Glutamatergic neuron (in vitro differentiated cells): ENCODE measurements around the gene SEPTIN5. TPM values are rescaled to one million over a fixed set of nuclear protein-coding genes. Genes with fewer than 3 reads are reported as not detected.

Experiments used
- DNase-seq: peaks from one replicate; pipeline ENCODE4 v3.0.0; 2022
- H3K27ac Mint-ChIP-seq: one replicate; pipeline ENCODE4 v1.8.0; 2020; ENCODE audit warnings: mild to moderate bottlenecking, mixed read lengths, inconsistent platforms; ENCODE audit not compliant: unreplicated experiment
- H3K27me3 Mint-ChIP-seq: one replicate; pipeline ENCODE4 v1.8.0; 2020; ENCODE audit warnings: mild to moderate bottlenecking, moderate library complexity, mixed read lengths, inconsistent platforms; ENCODE audit not compliant: unreplicated experiment
- H3K36me3 Mint-ChIP-seq: one replicate; pipeline ENCODE4 v1.8.0; 2020; ENCODE audit warnings: mild to moderate bottlenecking, mixed read lengths, inconsistent platforms; ENCODE audit not compliant: unreplicated experiment
- H3K4me1 Mint-ChIP-seq: one replicate; pipeline ENCODE4 v1.8.0; 2020; ENCODE audit warnings: mild to moderate bottlenecking, low read depth, mixed read lengths, inconsistent platforms; ENCODE audit not compliant: unreplicated experiment
- H3K4me3 Mint-ChIP-seq: one replicate; pipeline ENCODE4 v1.8.0; 2020; ENCODE audit warnings: mild to moderate bottlenecking, mixed read lengths, inconsistent platforms; ENCODE audit not compliant: unreplicated experiment
- H3K9me3 Mint-ChIP-seq: one replicate; pipeline ENCODE4 v1.8.0; 2020; ENCODE audit warnings: mild to moderate bottlenecking, moderate library complexity, mixed read lengths, inconsistent platforms; ENCODE audit not compliant: unreplicated experiment
- total RNA-seq: library from RNA; stranded (reverse); fragmentation: NEBNext Ultra II Directional; extraction: Animal tissue kit (Norgen Biotek cat#: 25700); gene quantifications from one replicate; pipeline ENCODE4 v1.2.1, GENCODE V29; 2021; ENCODE audit not compliant: unreplicated experiment
- TF ChIP-seq, protein P1 (sequence below): fragments of 200-600 bp; sonication (generic); IDR thresholded peaks from one replicate; pipeline ENCODE4 v1.5.0; 2021; ENCODE audit not compliant: partially characterized antibody, unreplicated experiment

The SEPTIN5 gene
- total RNA-seq, 1 donor from 2014 or later, result 96.0 TPM

DNA sequence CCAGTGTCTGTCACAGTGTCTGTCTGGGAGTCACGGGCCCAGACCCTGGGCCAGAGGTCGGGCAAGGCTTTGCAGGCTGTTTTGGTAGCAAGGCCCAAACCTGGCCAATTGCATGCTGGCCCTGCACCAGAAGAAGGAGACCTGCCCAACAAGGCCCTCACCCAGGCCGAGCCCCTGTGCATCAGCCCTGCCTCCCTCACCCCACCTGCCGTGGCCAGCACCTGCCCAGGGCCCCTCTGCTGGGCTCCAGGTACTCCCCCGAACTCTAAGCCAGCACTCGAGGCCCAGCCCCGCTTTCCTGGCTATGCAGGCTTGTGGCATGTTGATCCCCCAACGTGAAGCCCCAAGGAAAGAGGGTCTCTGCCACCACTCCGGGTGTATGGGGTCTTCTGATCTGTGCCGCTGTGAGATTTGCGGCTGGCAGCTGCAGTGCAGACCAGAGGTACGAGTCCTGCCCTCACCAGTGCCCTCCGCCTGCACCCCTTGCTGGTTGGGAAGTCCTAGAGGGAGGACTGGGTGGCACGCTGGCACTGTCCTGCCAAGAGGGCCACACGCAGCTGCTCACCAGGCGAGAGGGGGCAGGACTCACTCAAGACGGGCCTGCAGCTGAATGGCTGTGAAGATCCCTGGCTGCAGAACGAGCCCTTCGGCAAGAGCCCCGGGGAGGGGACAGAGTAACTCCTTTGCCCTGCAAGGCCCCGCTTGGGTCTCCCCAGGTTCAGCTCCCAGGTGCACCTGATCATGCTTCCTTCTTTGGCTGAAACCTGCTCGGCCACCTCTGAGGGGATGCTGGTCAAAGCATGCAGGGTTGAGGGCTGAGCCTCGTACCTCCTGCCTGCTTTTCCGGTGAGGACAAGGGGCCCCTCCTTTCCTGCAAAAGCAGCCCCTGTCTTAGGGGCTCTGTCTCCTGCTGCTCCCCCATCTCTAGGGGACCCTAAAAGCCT lies 6.7 kb upstream of the SEPTIN5 start:
- DNase-seq, result no peak
- H3K9me3 Mint-ChIP-seq, result peaks cover 6% of the 10 kb centered on the region
- TF ChIP-seq, protein P1, sequence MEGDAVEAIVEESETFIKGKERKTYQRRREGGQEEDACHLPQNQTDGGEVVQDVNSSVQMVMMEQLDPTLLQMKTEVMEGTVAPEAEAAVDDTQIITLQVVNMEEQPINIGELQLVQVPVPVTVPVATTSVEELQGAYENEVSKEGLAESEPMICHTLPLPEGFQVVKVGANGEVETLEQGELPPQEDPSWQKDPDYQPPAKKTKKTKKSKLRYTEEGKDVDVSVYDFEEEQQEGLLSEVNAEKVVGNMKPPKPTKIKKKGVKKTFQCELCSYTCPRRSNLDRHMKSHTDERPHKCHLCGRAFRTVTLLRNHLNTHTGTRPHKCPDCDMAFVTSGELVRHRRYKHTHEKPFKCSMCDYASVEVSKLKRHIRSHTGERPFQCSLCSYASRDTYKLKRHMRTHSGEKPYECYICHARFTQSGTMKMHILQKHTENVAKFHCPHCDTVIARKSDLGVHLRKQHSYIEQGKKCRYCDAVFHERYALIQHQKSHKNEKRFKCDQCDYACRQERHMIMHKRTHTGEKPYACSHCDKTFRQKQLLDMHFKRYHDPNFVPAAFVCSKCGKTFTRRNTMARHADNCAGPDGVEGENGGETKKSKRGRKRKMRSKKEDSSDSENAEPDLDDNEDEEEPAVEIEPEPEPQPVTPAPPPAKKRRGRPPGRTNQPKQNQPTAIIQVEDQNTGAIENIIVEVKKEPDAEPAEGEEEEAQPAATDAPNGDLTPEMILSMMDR, result no peak
- peaks cover 7% of the 10 kb centered on the region for H3K4me1 Mint-ChIP-seq
- peaks cover 5% of the 10 kb centered on the region for H3K27me3 Mint-ChIP-seq
- no peak overlapping the region for H3K27ac Mint-ChIP-seq
- no peaks in the 10 kb centered on the region for H3K36me3 Mint-ChIP-seq
- no peak overlapping the region for H3K4me3 Mint-ChIP-seq

DNA sequence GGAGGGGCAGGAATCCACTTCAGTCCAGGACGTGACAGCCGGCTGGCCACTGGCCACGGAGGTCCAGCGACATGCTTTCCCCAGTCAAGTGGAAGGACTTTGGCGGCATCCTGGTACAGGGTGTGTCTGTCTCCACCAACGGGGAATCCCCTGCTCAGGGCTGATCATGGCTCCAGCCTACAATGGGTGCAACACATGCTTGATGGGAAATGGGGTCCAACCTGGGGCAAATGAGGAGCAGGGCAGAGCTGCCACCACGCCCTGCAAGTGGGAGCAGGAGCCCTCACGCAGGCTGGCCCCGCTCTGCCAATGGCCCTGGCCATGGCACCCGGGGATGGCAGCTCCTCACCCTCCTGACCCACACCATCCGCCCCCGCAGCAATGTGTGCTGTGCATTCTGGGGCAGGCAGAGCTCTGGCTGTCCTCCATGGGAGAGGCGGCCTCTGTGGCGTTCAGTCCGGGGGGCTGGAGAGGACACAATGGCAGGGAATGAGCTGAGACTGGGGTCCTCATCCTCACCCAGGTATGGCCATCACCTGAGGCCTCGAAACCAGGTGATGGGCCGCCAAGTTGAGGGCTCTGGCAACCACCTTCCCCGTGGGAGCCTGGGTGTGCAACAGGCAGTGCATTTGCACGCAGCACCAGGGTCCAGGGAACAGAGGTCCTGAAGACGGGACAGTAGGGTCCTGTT lies 5.8 kb upstream of the SEPTIN5 start:
- DNase-seq, result peak; percentile 11
- Mint-ChIP-seq H3K27ac (no peak overlapping the region), H3K36me3 (no peaks in the 10 kb centered on the region), H3K4me1 (peaks cover 7% of the 10 kb centered on the region), H3K4me3 (no peak overlapping the region), H3K27me3 (peaks cover 10% of the 10 kb centered on the region), H3K9me3 (peaks cover 10% of the 10 kb centered on the region)
- TF ChIP-seq, protein P1, result no peak

GRCh38 chr22:19709063-19709769 lies 5.1 kb upstream of the SEPTIN5 start:
- DNase-seq, result peak; percentile 28
- Mint-ChIP-seq H3K4me3 (no peak overlapping the region), H3K9me3 (peaks cover 10% of the 10 kb centered on the region), H3K27ac (no peak overlapping the region), H3K36me3 (no peaks in the 10 kb centered on the region), H3K27me3 (peaks cover 12% of the 10 kb centered on the region), H3K4me1 (peaks cover 6% of the 10 kb centered on the region)
- TF ChIP-seq, protein P1, result no peak

DNA sequence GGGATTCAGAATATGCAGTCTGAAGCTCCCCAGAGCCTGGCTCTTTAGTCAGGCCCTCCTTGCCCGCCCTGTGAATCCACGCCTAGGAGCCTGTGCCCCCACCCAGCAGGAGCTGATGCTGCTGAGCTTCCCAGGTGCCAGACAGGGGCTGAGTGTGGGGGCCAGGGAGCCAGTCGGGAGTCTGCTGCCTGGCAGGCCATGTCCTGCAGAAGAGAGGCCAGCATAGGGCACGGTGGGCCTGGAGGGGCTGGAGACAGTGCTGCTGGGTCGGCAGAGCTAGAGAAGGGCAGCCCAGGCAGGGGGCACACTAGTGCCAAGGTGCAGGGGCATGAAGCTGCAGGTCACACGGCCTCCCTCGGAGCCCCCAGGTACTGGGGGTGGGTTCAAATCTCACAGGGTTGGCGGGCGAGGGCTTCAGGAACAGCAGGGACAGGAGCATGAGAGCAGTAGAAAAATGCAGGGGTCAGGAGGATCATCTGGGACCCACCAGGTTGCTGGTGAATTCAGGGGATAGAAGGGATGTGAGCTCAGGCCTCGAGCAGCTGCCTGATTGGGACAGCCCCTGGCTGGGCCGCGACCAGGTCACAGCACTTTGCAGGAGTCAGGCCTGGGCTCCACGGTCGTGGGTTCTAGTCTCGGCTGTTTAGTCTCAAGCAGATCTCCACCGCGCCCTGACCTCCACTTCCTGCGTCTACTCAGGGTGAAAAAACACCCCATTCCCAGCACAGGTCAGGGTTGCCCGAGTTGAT lies 4.1 kb upstream of the SEPTIN5 start:
- TF ChIP-seq, protein P1, result no peak
- Mint-ChIP-seq H3K27me3 (peaks cover 12% of the 10 kb centered on the region), H3K36me3 (no peaks in the 10 kb centered on the region), H3K27ac (no peak overlapping the region), H3K4me1 (peaks cover 5% of the 10 kb centered on the region), H3K4me3 (no peak overlapping the region), H3K9me3 (peaks cover 10% of the 10 kb centered on the region)
- peak; percentile 15 for DNase-seq
